Measurements from ENCODE around the gene DGKH.

DNA sequence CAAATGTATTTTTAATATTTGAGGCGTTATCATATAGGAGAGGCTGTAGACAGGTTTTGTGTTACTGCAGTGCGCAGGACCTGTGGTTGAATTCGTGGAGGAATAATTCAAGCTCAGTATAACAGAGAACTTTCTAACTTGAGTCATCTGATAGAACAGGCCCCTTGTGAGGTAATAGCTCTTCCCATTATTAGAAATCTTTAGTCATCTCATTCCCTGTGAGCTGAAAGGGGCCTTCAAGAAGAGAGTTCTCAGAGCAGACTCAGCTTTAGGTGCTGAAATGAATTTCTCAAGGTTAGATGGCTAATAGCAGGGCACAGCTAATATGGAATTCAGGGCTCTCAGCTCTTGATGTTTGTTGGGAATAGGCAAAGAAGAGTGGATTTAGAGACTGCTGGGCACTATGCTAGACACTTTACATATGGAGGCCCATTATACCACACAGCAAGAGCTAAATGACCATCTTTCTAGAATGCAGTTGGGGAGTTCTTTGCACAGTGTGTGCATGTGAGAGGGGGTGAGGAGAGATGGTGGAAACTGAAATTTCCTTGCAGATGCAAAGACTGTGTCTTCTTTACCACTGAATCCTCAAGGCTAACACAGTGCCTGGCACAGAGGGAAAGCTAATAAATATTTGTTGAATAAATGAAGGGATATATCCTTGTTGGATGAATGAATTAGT lies 89.5 kb downstream of the DGKH start:
- TF ChIP-seq, protein P1, sequence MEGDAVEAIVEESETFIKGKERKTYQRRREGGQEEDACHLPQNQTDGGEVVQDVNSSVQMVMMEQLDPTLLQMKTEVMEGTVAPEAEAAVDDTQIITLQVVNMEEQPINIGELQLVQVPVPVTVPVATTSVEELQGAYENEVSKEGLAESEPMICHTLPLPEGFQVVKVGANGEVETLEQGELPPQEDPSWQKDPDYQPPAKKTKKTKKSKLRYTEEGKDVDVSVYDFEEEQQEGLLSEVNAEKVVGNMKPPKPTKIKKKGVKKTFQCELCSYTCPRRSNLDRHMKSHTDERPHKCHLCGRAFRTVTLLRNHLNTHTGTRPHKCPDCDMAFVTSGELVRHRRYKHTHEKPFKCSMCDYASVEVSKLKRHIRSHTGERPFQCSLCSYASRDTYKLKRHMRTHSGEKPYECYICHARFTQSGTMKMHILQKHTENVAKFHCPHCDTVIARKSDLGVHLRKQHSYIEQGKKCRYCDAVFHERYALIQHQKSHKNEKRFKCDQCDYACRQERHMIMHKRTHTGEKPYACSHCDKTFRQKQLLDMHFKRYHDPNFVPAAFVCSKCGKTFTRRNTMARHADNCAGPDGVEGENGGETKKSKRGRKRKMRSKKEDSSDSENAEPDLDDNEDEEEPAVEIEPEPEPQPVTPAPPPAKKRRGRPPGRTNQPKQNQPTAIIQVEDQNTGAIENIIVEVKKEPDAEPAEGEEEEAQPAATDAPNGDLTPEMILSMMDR (IDR thresholded peaks at IDR 0.05 in 2 of 3, conservative IDR thresholded peaks at IDR 0.05 in 1 of 3; ENCODE audit: borderline replicate concordance in 1 of 3, insufficient read depth in 1 of 3, low read depth in 2 of 3, low read length in 2 of 3), result no peak
- TF ChIP-seq SP1 (IDR thresholded peaks at IDR 0.05; ENCODE audit: low read depth), result no peak
- TF ChIP-seq EZH2 (IDR thresholded peaks at IDR 0.05), result no peak

All from HCT116 (cell line).